GM08714 (cell line): ENCODE results near the gene LTBP2.

Source experiments
- H3K4me3 ChIP-seq: fragments of 200-500 bp; sonication (Bioruptor generic); 2 replicates; pipeline ENCODE4 v1.5.1; 2014; ENCODE audit warnings: mild to moderate bottlenecking, low read length, inconsistent platforms
- ZNF274 ChIP-seq: IDR thresholded peaks from 2 replicates; pipeline ENCODE4 v1.6.1; 2012; ENCODE audit warnings: mild to moderate bottlenecking, low read depth, low read length

LTBP2 gene

DNA sequence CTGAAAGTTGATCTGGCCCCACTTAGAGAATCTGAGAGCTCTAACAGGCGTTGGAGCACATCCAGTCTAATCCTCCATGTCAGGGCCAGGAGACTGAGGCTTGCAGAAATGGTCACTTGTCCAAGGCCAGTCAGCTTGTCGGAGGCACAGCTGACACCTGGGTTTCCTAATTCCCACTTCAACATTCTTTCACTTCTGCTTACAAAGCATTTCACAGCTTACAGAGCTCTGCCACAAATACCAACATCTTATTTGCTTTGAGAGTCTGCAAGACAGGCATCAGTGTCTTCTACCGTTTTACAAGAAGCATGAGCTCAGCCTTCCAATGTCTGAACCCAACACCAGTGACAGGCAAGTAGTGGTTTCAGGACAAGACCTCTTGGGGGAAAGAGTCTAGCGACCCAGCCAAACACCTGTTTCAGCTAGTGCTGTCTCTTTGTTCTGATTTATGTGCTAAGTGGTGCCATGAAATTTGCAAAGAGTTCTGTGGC is 86.6 kb downstream of the LTBP2 start:
- no peak overlapping the region for H3K4me3 ChIP-seq
- no peak for TF ChIP-seq ZNF274

DNA sequence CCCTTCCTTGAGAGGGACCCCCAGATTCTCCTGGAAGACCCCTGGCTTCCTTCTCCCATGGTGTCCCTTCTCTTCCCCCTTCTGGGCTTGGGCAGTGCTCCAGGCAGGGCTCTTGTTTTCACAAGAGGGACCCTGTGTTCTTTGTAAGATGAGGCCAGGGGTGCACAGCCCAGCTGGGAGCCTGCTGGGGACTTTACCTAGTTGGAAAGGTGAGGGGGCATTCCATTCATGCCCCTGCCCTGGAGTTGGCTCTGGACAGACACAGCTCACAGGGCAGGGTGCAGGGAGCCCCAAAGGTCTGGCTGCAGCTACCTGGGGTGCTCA is 87.3 kb downstream of the LTBP2 start:
- TF ChIP-seq ZNF274 = no peak
- no peak overlapping the region for H3K4me3 ChIP-seq

DNA sequence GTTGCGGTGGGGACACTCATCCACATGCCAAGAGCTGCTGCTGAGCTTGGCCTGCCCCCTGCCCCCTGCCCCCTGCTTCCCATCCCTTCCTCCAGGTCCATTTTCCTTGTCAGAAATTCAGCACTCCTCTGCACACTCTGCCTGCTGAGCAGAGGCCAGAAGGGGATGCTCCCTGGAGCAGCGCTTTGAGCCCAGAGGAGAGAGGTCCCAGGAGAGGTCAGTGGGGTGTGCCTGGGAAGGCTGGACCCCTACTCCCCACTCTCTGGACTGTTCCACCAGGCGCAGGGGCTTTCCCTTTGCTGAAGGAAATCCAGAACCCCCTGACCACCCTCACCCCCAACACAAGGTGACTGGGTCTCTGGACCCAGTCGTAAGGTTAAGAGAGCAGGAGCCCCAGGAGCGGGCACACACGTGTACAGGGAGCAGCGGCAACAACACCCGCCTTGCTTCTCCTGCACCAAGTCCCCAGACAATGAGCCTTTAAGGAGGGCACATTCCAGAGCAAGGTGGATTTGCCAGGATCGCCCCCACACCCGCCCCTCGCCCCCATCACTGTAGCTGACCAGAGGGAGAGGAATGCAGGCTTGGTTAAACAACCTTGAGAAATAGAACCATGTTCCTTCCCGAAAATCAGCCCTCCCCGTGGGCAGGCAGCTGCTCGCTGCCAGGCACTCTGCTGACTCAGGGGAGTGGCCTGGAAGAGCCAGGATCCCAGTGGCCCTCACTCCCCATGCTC is 87.8 kb downstream of the LTBP2 start:
- no peak overlapping the region for H3K4me3 ChIP-seq
- TF ChIP-seq ZNF274 = no peak

DNA sequence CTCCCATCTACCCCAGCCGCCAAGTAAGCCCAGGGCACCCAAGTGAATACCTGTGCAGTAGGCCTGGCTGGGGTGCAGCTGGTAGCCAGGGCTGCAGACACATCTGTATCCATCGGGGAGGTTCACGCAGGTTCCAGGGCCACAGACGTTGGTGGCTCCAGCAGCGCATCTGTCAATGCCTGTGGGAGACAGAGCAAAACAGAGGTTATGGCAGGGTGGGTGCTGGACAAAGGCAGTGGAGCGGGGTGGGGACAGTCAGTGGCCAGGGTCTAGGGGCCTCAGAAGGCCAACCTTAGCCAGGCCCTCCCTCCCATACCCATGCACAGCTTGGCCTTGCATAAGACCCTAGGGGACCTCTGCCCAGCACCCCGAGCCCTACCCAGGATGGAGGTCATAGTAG is 89.3 kb downstream of the LTBP2 start:
- H3K4me3 ChIP-seq = no peak overlapping the region
- no peak for TF ChIP-seq ZNF274

DNA sequence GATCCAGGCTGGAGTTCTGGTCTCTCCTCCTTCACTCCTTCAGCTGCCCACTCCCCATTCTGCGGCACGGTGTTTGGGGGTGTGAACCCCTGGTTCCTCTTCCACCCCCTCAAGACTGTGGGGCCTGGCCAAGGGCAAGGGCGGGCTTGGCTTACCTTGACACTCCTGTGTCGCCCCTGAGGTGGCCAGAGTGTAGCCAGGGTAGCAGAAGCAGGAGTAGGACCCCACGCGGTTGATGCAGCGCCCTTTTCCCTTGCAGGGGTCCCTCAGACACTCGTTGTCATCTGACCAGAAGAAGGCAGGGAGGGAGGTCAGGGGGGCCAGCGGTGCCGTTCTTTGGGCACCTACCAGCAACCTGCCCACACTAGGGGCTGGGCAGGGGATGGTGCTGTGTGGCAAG is 90.3 kb downstream of the LTBP2 start:
- TF ChIP-seq ZNF274 = no peak
- H3K4me3 ChIP-seq = no peak overlapping the region

DNA sequence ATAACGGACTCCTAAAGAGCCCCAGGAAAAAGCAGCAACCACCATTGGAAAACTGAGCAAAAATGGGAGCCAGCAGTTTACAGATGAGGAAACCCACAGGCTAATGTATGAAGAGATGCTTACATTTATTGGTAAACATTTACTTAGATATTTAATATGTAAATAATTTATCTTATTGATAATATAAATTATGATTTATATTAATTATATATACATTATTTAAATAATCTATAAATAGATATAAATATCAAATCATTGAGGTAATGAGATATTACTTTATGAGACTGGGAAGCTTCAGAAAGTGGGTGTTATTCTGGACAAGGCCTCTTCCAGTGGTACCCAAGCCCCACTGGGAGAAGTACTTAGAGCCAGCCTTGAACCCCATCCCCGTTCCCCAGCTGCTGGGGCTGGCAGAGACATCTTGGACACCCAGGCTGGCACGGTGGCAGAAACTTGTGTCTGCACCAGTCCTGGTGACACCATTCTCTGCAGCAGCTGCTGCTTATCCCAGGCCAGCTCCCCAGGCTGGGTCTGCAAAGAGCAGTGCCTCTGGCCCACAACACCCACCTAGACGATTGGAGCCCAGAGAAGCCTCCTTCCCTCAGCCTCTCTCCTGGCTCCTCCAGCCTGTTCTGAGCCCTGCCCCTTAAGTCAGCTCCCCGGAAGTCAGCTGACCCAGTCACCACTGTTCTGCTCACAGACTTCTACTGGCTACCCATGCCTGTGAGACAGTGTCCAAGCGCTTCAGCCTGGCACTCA is 92.5 kb downstream of the LTBP2 start:
- TF ChIP-seq ZNF274 = no peak

DNA sequence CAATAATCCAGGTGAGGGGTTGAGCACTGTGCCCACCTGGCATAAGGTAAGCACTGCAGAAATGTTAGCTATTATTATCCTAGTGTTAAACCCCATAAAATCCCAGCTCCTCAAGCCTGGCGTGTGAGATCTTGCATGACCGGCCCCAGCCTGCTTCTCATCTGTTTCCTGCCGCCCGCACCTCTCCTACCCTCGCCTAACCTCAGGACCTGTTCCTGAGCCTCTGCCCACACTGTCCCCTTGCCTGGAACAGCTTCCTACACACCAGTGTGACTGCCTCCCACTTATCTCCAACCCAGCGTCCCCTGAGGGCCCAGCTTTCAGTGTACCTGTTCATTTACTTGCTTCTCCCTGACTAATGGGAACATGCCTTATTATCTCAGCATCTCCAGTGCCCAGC is 93.8 kb downstream of the LTBP2 start:
- no peak for TF ChIP-seq ZNF274

More for the DNA sequence above, 92.5 kb downstream of the LTBP2 start:
- H3K4me3 ChIP-seq = no peak overlapping the region

DNA sequence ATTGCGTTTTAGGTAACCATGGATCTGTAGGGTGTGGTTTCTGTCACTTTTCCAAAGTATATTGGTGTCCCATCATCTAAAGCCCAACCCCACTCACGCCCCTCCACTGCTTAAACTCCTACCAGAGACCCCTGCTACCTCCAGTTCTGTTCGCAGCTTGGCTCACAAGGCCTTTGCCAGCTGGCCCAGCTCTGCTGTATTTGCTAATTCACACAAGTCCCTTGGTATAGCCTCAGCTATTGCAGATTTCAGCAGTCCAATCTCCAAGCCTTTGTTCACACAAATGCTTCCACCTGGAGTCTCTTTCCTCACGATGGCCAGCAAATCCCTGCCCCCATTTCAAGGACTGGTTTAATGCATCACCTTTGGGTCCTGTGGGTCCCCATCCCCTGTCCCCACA is 94.3 kb downstream of the LTBP2 start:
- TF ChIP-seq ZNF274 = no peak
- H3K4me3 ChIP-seq = no peak overlapping the region

More for the DNA sequence above, 93.8 kb downstream of the LTBP2 start:
- no peak overlapping the region for H3K4me3 ChIP-seq

DNA sequence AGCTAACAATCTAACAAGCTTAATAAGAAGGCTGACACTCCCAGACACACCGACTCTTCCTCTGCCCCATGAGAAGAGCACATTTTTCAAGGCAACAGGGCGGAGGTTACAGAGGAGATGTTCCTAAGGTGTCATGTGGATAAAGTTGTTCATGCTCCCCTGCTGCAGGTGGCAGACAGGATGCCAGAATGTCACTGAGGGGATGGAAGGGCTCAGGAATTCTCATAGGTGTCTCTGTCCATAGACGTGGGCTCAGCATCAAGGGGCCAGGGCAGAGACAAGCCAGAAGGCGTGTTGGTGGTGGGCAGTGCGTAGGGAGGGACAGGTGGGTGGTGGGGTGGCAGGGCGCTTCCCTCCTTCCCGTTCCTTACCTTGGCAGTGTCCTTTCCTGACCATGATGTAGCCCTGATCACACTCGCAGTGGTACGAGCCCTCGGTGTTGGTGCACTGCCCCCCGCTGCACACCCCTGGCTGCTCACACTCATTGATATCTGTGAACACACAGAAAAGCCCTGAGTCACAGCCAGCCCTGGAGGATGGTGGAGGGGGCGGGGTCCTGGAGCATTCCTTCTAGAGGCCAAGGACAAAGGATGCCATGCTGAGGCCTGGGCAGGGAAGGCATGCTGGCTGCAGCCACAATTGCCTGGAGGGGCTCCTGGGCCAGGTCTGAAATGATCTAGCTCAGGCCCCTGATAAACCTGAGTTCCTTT is 95.4 kb downstream of the LTBP2 start:
- TF ChIP-seq ZNF274 = no peak
- no peak overlapping the region for H3K4me3 ChIP-seq

DNA sequence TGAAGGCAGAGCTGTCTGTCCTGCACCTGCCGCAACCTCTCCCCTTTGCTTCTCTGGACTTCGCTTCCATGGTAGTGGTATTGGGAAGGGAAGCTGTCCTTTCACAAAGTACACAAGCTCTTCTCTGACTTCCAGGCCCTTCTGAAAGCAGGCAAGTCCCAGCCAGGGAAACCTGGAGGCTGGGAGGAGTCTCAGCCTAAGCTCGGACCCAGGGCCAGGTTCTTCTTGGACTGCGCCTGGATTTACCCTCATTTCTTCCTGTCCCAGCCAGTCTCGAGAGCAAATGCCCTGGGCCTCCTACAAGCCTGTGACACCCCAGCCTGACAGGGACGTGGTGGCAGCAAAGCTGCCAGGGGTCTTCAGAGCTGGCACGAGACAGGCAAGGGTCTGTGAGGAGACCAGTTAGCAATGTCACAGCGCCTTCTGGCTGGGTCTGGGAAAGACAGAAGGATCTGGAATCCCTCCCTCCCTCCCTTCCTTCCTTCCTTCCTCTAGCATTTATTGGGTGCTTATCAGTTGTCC is 96.1 kb downstream of the LTBP2 start:
- H3K4me3 ChIP-seq = no peak overlapping the region
- TF ChIP-seq ZNF274 = no peak

DNA sequence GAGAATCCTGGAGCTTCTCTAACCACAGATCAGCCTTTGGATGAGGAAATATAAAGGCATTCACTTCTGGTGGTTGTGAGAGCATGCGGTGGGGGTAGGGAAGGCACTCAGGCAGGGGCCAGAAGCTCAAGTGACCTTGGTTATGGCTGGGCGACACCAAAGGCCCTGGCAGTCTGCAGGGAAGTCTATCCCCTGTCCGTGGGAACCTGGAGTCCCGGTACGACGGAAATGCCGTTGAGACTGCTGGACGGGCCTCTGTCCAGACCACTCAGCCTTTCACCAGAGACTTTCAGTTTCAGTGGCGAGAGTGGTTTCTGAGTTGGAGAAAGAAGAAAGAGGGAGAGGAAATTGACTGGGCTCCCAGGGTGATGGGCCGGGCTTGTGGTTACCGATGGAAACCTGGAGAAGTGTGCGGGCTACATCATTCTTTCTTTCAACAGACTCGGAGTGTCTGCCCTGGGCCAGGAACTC is 97.5 kb downstream of the LTBP2 start:
- TF ChIP-seq ZNF274 = no peak
- H3K4me3 ChIP-seq = no peak overlapping the region

DNA sequence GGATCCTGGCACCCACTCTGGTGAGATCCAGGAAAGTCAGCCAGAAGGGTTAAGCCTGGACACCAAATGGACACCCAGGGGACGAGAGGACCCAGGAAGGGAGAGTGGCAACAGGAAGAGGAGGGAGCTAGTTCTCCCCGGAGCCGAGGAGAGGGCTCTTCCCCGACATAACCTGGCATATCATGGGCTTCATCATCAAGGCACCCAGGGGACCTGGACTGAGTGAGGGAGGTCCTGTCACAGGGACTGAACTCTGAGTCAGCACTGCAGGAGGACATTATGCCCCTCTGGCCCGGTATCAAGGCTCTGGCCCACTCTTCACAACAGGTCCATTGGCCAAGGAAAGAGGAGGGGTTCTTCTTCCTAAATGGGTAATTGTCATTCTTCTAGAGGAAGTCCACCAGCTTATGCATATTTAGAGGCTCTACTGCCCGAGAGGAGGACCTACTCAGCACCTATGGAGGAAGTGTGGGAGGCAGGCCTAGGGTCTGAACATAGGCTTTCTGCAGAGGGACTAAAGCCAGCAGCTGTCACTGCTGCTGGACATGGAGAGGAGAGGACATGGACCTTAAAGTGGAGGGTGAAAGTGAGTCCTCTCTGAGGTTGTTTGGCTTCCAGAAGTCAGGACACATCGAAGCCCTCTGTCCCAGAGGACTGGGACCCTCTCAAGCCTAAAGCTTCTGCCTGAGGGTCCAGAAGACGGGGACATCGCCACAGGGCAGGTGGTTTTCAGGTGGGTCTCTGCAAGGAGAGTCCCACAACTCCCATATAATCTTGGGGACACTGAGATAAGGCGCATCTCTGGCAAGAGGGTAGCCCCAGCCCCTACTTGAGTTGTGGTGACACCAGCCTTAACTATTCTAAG is 99.8 kb downstream of the LTBP2 start:
- H3K4me3 ChIP-seq = no peak overlapping the region
- no peak for TF ChIP-seq ZNF274

DNA sequence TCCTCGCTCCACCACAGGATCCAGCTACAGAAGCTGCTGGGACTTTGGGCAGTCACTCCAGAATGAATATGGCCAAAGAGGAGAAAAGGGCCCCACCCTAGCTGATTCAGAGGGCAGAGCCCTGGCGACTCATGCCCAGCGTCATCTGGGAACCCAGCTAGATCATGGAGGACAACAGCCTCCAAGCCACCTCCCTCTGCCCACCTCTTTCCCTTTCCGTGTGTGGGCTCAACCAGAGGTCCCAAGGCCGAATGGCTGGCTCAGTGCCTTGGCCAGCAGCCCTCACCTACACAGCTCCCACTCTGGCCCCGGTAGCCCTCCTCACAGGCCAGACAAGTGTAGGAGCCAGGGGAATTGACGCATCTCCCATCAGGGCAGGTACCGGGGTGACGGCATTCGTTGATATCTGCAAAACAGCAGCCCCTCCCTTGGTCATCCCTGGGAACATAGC is 101.1 kb downstream of the LTBP2 start:
- no peak overlapping the region for H3K4me3 ChIP-seq
- no peak for TF ChIP-seq ZNF274

DNA sequence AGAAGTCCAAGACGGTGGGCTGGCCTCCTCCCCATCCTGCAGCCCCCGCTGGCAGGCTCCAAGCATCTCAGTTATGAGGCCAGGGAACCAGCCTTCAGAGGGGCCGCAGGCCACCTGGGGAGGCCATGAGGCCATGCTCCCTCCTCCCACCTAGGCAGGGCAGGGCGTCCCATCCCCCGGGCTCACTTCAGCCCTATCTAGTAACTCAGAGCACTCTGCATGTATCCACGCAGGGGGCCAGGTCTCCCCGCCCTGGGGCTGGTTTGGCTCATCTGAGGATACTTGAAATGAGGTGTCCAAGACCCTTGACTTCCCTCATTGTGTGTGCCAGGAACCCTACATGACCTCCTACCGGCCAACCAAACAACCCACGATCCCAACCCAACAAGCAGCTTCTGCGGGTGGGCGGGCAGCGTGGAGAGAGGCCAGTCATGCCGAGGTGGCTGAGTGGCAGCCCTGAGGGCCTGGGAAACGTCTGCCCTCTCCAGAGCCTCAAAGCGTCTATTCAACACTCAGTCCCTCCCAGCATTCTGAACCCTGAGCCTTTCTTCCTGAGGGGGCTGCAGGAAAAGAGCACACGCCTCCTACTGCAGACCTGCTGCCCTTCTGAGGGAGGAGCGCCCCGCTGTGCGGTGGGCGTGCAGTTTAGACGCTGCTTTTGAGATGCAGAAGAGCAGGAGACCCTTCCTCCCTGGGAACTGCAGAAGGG is 101.7 kb downstream of the LTBP2 start:
- no peak overlapping the region for H3K4me3 ChIP-seq
- TF ChIP-seq ZNF274 = no peak
